NCI-H2196 treated with DMSO at 0.1 percent for 48 hours (cell line): ENCODE results near the gene GNA14.
"Not testable (repeated sequence)": the region's sequence is repeated elsewhere in the genome, so short reads cannot be mapped to it uniquely, and the experiment has no call there.

ENCODE experiments used
- DNase-seq: peaks from one replicate; lab custom pipeline; 2025; ENCODE audit not compliant: unreplicated experiment; lab: John Stamatoyannopoulos, UW

Gene GNA14

GRCh38 chr9:77648234-77649108 is at the start of gene GNA14:
Gene GNA14, minus strand, starts transcription at chr9:77648322. Its CDS starts 529 bp downstream, at chr9:77647793.
- DNase-seq: peak; percentile 72

DNA sequence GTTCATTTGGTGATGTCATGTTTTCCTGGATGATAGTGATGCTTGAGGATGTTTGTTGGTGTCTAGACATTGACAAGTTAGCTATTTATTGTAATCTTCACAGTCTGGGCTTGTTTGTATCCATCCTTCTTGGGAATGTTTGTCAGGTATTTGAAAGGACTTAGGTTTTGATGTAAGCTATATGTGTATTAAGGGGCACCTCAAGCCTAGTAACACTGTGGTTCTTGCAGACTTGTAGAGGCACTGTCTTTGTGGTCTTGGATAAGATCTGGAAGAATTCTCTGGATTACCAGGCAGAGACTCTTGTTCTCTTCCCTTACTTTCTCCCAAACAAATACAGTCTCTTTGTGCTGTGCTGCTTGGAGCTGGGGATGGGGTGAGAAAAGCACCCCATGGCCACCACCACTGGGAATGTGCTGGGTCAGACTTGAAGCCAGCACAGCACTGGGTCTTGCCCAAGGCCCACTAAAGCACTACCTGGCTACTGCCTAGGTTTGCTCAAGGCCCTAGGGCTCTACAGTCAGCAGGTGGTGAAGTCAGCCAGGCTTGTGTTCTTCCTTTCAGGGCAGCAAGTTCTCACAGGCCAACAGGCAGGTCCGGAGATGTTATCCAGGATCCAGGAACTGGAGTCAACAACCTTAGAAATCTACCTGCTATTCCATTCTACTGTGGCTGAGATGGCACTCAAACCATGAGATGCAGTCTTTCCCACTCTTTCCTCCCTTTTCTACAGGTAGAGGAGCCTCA is 49.3 kb upstream of the GNA14 start:
- no peak for DNase-seq

GRCh38 chr9:77690723-77691122 is 42.6 kb upstream of the GNA14 start:
- DNase-seq: not testable (repeated sequence)

DNA sequence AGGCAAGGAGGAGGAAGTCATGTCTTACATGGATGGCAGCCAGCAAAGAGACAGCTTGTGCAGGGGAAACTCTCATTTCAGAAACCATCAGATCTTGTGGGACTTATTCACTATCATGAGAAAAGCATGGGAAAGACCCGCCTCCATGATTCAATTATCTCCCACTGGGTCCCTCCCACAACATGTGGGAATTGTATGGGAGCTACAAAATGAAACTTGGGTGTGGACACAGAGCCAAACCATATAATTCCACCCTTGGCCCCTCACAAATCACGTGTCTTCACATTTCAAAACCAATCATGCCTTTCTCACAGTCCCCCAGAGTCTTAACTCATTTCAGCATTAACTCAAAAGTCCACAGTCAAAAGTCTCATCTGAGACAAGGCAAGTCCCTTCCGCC is 42.0 kb upstream of the GNA14 start:
- not testable (repeated sequence) for DNase-seq

DNA sequence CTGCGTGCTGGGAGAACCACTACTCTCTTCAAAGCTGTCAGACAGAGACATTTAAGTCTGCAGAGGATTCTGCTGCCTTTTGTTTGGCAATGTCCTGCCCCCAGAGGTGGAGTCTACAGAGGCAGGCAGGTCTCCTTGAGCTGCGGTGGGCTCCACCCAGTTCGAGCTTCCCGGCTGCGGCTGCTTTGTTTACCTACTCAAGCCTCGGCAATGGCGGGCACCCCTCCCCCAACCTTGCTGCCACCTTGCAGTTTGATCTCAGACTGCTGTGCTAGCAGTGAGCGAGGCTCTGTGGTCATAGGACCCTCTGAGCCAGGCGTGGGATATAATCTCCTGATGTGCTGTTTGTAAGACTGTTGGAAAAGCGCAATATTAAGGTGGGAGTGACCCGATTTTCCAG is 39.6 kb upstream of the GNA14 start:
- DNase-seq: not testable (repeated sequence)

- DNase-seq: no peak
Measured at GRCh38 chr9:77680581-77680980, 32.5 kb upstream of the GNA14 start.

GRCh38 chr9:77679661-77680368 is 31.7 kb upstream of the GNA14 start:
- no peak for DNase-seq

DNA sequence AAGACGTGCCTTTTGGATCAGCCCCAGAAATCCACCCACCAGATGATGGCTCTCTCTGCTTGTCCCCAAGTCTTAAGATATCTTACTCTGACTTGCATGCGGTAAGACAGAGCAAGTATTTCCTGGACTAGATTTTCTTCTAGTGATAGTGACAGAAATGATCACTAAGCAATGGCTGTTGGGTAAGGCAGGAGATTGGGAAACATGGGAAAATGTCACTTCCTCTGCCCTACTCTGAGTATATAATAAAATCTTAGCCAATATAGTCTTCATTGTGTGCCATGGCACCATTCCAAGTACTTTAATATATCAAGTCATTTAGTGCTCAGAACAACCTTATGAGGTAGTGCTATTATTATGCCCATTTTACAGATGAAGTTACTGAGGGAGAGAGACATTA is 31.0 kb upstream of the GNA14 start:
- DNase-seq: no peak

GRCh38 chr9:77677957-77678535 is 29.9 kb upstream of the GNA14 start:
- DNase-seq: no peak

GRCh38 chr9:77677397-77677796 is 29.3 kb upstream of the GNA14 start:
- DNase-seq: no peak

GRCh38 chr9:77673941-77674791 is 26.0 kb upstream of the GNA14 start:
- DNase-seq: no peak

GRCh38 chr9:77672183-77672582 is 24.1 kb upstream of the GNA14 start:
- DNase-seq: no peak

GRCh38 chr9:77667151-77667550 is 19.0 kb upstream of the GNA14 start:
- no peak for DNase-seq

GRCh38 chr9:77663754-77664153 is 15.6 kb upstream of the GNA14 start:
- peak; percentile 38 for DNase-seq

- no peak for DNase-seq
Measured at GRCh38 chr9:77661566-77662085, 13.5 kb upstream of the GNA14 start.

- no peak for DNase-seq
Measured at GRCh38 chr9:77659926-77660325, 11.8 kb upstream of the GNA14 start.

DNA sequence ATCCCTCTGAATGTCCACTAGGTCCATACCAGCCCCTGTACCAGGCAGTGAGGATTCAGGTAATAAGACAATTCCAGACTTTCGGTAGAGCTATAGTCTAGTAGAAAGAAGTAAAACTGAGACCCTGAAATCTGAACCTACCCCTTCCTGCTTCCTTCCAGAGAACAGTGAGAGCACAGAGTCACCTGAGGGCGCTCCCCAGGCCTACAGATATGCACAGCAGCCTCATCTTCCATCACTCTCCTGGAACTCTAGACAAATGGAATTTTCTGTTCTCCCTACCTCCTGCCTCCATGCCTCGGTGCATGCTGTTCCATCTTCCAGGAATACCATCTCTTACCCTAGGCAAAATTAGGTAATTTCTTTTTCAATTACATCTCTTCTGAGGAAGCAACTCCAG is 3.1 kb upstream of the GNA14 start:
- DNase-seq: no peak

GRCh38 chr9:77649109-77649812 is 1.1 kb upstream of the GNA14 start:
- peak; percentile 51 for DNase-seq
